ENCODE data around the gene CCDC102B. TPM values are rescaled to one million over a fixed set of nuclear protein-coding genes. Genes with fewer than 3 reads are reported as not detected.

Gene CCDC102B
- total RNA-seq, 1 experiment from 2014 or later, result 3.1 TPM

GRCh38 chr18:68944826-68945225 is 146.9 kb downstream of the CCDC102B start (continued):
- TF ChIP-seq PRDM15 (CRISPR knock-in tag; IDR thresholded peaks at IDR 0.05), result no peak
- TF ChIP-seq GTF2I (CRISPR knock-in tag; conservative IDR thresholded peaks at IDR 0.05), result no peak
- TF ChIP-seq, protein P1, sequence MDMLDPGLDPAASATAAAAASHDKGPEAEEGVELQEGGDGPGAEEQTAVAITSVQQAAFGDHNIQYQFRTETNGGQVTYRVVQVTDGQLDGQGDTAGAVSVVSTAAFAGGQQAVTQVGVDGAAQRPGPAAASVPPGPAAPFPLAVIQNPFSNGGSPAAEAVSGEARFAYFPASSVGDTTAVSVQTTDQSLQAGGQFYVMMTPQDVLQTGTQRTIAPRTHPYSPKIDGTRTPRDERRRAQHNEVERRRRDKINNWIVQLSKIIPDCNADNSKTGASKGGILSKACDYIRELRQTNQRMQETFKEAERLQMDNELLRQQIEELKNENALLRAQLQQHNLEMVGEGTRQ (CRISPR knock-in tag; IDR thresholded peaks at IDR 0.05), result no peak
- TF ChIP-seq NR3C1 (CRISPR knock-in tag; conservative IDR thresholded peaks at IDR 0.05; ENCODE audit: low read depth), result no peak
- no peak for TF ChIP-seq MXD4 (CRISPR knock-in tag; IDR thresholded peaks at IDR 0.05; ENCODE audit: borderline replicate concordance)
- TF ChIP-seq ZNF396 (CRISPR knock-in tag; IDR thresholded peaks at IDR 0.05; ENCODE audit: borderline replicate concordance), result no peak
- no peak for TF ChIP-seq TEAD1 (CRISPR knock-in tag; IDR thresholded peaks at IDR 0.05)
- no peak for TF ChIP-seq E2F1 (CRISPR knock-in tag; IDR thresholded peaks at IDR 0.05)
- no peak for TF ChIP-seq ZNF512 (CRISPR knock-in tag; IDR thresholded peaks at IDR 0.05; ENCODE audit: borderline replicate concordance)
- TF ChIP-seq, protein P2, sequence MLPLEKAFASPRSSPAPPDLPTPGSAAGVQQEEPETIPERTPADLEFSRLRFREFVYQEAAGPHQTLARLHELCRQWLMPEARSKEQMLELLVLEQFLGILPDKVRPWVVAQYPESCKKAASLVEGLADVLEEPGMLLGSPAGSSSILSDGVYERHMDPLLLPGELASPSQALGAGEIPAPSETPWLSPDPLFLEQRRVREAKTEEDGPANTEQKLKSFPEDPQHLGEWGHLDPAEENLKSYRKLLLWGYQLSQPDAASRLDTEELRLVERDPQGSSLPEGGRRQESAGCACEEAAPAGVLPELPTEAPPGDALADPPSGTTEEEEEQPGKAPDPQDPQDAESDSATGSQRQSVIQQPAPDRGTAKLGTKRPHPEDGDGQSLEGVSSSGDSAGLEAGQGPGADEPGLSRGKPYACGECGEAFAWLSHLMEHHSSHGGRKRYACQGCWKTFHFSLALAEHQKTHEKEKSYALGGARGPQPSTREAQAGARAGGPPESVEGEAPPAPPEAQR (CRISPR knock-in tag; IDR thresholded peaks at IDR 0.05), result no peak

- Mint-ChIP-seq H3K27me3 (ENCODE audit: low read depth) (no peaks in the 10 kb centered on the region; the same call in 1 of the 2 replicates), H3K4me3 (no peak overlapping the region), H3K27ac (no peak overlapping the region), H3K4me1 (peaks cover 30% of the 10 kb centered on the region), H3K9me3 (no peaks in the 10 kb centered on the region), H3K36me3 (no peaks in the 10 kb centered on the region)
- CTCF ChIA-PET, result no interaction called here
- no peak for TF ChIP-seq GTF2I (CRISPR knock-in tag; conservative IDR thresholded peaks at IDR 0.05)
- no peak for ATAC-seq
- DNase-seq (ENCODE audit: low spot score), result no peak
- POLR2A ChIA-PET, result no interaction called here
Measured at GRCh38 chr18:68948622-68949021, 150.7 kb downstream of the CCDC102B start.

DNA sequence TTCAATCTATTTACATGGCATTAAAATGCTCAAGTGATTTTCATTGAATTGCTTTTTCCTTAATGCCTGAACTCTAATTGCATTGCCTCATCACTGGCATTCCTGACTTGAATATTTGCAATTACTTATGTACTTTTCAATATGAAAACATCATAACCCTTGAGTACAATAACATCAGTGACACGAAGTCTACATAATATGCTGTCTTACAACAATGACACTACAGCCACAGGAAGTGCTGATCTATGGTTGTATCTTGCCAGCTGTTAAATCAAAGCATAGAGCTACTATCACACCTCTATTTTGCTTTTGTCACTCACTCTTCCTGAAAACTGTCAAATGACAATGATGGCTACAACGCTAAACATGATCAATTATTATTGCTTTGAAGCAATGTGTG is 156.9 kb downstream of the CCDC102B start:
- TF ChIP-seq, protein P3, sequence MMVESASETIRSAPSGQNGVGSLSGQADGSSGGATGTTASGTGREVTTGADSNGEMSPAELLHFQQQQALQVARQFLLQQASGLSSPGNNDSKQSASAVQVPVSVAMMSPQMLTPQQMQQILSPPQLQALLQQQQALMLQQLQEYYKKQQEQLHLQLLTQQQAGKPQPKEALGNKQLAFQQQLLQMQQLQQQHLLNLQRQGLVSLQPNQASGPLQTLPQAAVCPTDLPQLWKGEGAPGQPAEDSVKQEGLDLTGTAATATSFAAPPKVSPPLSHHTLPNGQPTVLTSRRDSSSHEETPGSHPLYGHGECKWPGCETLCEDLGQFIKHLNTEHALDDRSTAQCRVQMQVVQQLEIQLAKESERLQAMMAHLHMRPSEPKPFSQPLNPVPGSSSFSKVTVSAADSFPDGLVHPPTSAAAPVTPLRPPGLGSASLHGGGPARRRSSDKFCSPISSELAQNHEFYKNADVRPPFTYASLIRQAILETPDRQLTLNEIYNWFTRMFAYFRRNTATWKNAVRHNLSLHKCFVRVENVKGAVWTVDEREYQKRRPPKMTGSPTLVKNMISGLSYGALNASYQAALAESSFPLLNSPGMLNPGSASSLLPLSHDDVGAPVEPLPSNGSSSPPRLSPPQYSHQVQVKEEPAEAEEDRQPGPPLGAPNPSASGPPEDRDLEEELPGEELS (CRISPR knock-in tag; IDR thresholded peaks at IDR 0.05), result no peak
- no peak for TF ChIP-seq SP1 (CRISPR knock-in tag; conservative IDR thresholded peaks at IDR 0.05)
- no peak for TF ChIP-seq NR1H2 (CRISPR knock-in tag; IDR thresholded peaks at IDR 0.05)
- Mint-ChIP-seq H3K4me1 (peaks cover 15% of the 10 kb centered on the region), H3K27ac (no peak overlapping the region), H3K36me3 (no peaks in the 10 kb centered on the region), H3K9me3 (peaks cover 4% of the 10 kb centered on the region), H3K27me3 (ENCODE audit: low read depth) (no peaks in the 10 kb centered on the region), H3K4me3 (no peak overlapping the region)
- POLR2A ChIA-PET, result no interaction called here
- ATAC-seq, result no peak
- CTCF ChIA-PET, result no interaction called here
- no peak for DNase-seq (ENCODE audit: low spot score)

Measured in WTC11 (cell line).